ENCODE measurements around the gene ITPKC. TPM values are rescaled to one million over a fixed set of nuclear protein-coding genes. Genes with fewer than 3 reads are reported as not detected.

Gene ITPKC
- total and polyA plus RNA-seq, 2 of the 13 experiments (the other 11 are each of a cell fraction or from before 2014, with no cell fraction given), result 6.9 to 11.2 TPM

GRCh38 chr19:40718774-40719391 is 2.0 kb downstream of the ITPKC start (continued):
- TF ChIP-seq BCL3 (CRISPR knock-in tag; IDR thresholded peaks at IDR 0.05), result peak; percentile 63; the same call in 1 of the 2 replicates
- peak; percentile 81 for TF ChIP-seq USF2 (IDR thresholded peaks at IDR 0.05; ENCODE audit: low read depth, low read length)
- TF ChIP-seq USF2 (CRISPR knock-in tag; IDR thresholded peaks at IDR 0.05; ENCODE audit: borderline replicate concordance), result peak; percentile 83; the same call in 1 of the 2 replicates
- peak; percentile 77 for TF ChIP-seq HOXA3 (CRISPR knock-in tag; IDR thresholded peaks at IDR 0.05)
- TF ChIP-seq FOXM1 (CRISPR knock-in tag; IDR thresholded peaks at IDR 0.05), result no peak
- no peak for TF ChIP-seq CREM (IDR thresholded peaks at IDR 0.05)
- no peak for TF ChIP-seq CREM (CRISPR knock-in tag; IDR thresholded peaks at IDR 0.05)
- TF ChIP-seq ZNF354B (CRISPR knock-in tag; IDR thresholded peaks at IDR 0.05), result no peak
- TF ChIP-seq ZNF770 (CRISPR knock-in tag; IDR thresholded peaks at IDR 0.05), result no peak
- TF ChIP-seq GFI1 (CRISPR knock-in tag; IDR thresholded peaks at IDR 0.05; ENCODE audit: borderline replicate concordance), result no peak
- peak; percentile 46; the same call in 1 of the 2 replicates for TF ChIP-seq ZBTB20 (CRISPR knock-in tag; IDR thresholded peaks at IDR 0.05; ENCODE audit: borderline replicate concordance, low read depth)
- TF ChIP-seq ZNF44 (CRISPR knock-in tag; IDR thresholded peaks at IDR 0.05), result 0 out of 2 replicates have a peak, but pooled peaks have one; percentile 28
- TF ChIP-seq ZNF460 (CRISPR knock-in tag; IDR thresholded peaks at IDR 0.05; ENCODE audit: borderline replicate concordance), result no peak
- TF ChIP-seq SKIL (CRISPR knock-in tag; IDR thresholded peaks at IDR 0.05; ENCODE audit: borderline replicate concordance), result 0 out of 2 replicates have a peak, but pooled peaks have one; percentile 28
- TF ChIP-seq MEF2D (CRISPR knock-in tag; IDR thresholded peaks at IDR 0.05), result 0 out of 2 replicates have a peak, but pooled peaks have one; percentile 27
- TF ChIP-seq STAT5B (CRISPR knock-in tag; IDR thresholded peaks at IDR 0.05), result no peak
- TF ChIP-seq SNAI1 (CRISPR knock-in tag; IDR thresholded peaks at IDR 0.05; ENCODE audit: borderline replicate concordance), result no peak
- no peak for TF ChIP-seq MBNL3 (CRISPR knock-in tag; conservative IDR thresholded peaks at IDR 0.05)
- peak; percentile 41; the same call in 1 of the 2 replicates for TF ChIP-seq ZNF614 (CRISPR knock-in tag; IDR thresholded peaks at IDR 0.05; ENCODE audit: borderline replicate concordance)
- no peak for TF ChIP-seq AKAP8 (CRISPR knock-in tag; IDR thresholded peaks at IDR 0.05)

All from HepG2 (cell line).